ENCODE measurements around the gene NF1. TPM values are rescaled to one million over a fixed set of nuclear protein-coding genes. Genes with fewer than 3 reads are reported as not detected.

NF1 gene
- total RNA-seq, 1 donor from 2014 or later, result 53.7 TPM

DNA sequence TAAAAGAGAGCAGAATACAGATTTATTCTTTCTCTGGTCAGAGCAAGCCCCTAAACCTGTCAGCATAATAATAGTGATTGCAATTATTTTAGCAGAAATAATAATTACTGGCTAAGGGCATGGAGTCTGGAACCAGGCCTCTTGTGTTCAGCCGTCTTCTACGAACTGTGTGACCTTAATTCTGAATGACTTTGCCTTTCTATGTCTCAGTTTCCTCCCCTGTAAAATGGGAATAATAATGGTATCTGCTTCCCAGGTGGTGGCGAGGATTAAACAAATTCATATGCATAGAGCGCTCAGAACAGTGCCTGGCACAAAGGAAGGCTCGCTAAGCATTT, 330.1 kb downstream of the NF1 start:
- peaks cover 17% of the 10 kb centered on the region for H3K27me3 Mint-ChIP-seq (ENCODE audit: low read depth, unreplicated experiment)
- Histone ChIP-seq H2AFZ (ENCODE audit: low read depth, low read length) (no peak overlapping the region), H3K27ac (ENCODE audit: low read depth, low read length) (no peak overlapping the region), H3K36me3 (ENCODE audit: insufficient read depth, low read length) (no peaks in the 10 kb centered on the region), H3K9me3 (ENCODE audit: insufficient read depth, low read depth, low read length) (no peaks in the 10 kb centered on the region), H3K9ac (ENCODE audit: low read length) (no peak overlapping the region), H3K27me3 (ENCODE audit: insufficient read depth, low read length) (peaks cover 5% of the 10 kb centered on the region), H3K4me1 (ENCODE audit: insufficient read depth, low read length) (no peaks in the 10 kb centered on the region), H3K4me3 (ENCODE audit: insufficient read depth, low read depth, low read length) (no peak overlapping the region), H3K4me2 (ENCODE audit: low read length) (no peak overlapping the region), H3K79me2 (ENCODE audit: insufficient read depth, low read length) (no peaks in the 10 kb centered on the region), H4K20me1 (ENCODE audit: insufficient read depth, low read length) (no peaks in the 10 kb centered on the region)
- FAIRE-seq (no peak), DNase-seq (ENCODE audit: low read depth) (no peak)
- TF ChIP-seq, protein P1, sequence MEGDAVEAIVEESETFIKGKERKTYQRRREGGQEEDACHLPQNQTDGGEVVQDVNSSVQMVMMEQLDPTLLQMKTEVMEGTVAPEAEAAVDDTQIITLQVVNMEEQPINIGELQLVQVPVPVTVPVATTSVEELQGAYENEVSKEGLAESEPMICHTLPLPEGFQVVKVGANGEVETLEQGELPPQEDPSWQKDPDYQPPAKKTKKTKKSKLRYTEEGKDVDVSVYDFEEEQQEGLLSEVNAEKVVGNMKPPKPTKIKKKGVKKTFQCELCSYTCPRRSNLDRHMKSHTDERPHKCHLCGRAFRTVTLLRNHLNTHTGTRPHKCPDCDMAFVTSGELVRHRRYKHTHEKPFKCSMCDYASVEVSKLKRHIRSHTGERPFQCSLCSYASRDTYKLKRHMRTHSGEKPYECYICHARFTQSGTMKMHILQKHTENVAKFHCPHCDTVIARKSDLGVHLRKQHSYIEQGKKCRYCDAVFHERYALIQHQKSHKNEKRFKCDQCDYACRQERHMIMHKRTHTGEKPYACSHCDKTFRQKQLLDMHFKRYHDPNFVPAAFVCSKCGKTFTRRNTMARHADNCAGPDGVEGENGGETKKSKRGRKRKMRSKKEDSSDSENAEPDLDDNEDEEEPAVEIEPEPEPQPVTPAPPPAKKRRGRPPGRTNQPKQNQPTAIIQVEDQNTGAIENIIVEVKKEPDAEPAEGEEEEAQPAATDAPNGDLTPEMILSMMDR (IDR thresholded peaks at IDR 0.05; ENCODE audit: insufficient read depth, low read depth, low read length), result no peak
- TF ChIP-seq EZH2 (IDR thresholded peaks at IDR 0.05; ENCODE audit: insufficient read depth, low read length), result no peak
- H3K9me3 Mint-ChIP-seq (ENCODE audit: unreplicated experiment), result no peaks in the 10 kb centered on the region
- H3K4me1 Mint-ChIP-seq (ENCODE audit: low read depth, unreplicated experiment), result no peaks in the 10 kb centered on the region
- H3K27ac Mint-ChIP-seq (ENCODE audit: unreplicated experiment), result no peak overlapping the region
- H3K36me3 Mint-ChIP-seq (ENCODE audit: low read depth, unreplicated experiment), result no peaks in the 10 kb centered on the region
- no peak overlapping the region for H3K4me3 Mint-ChIP-seq (ENCODE audit: unreplicated experiment)

DNA sequence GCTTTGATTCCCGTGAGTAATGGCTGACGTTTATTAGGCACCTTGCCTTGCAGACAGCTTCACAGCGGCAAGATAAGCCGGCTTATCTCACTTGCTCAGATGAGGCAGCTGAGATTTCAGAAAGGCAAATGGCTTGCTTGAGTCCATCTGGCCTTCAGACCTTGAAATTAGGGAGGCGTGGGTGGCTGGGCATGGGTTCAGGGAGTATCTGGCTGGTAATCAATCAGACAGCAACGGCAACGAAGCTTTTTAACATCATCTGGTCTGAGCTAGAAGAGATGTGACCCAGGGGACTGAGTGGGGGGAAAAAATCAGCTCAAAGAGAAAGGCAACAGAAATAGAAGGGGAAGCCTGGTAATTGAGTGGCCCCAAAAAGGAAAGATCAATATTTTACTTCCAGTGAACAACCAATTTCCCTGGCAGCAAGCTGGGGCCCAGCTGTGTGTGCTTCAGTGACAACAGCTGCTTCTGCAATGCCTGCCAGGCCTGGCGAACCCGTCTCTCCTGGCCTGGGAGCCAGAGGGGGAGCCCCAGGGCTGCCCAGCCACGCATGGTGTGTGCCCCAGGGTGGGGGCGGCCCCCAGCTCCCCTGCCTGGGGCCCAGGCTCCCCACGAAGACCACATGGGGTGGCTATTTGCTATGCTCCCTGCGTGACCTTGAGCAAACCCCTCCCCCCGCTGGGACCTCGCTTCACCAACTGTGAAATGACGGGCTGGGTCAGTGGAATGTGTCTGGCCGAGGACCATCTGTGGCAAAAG, 330.7 kb downstream of the NF1 start:
- H4K20me1 ChIP-seq (ENCODE audit: insufficient read depth, low read length), result no peaks in the 10 kb centered on the region
- no peak overlapping the region for H3K27ac ChIP-seq (ENCODE audit: low read depth, low read length)
- no peaks in the 10 kb centered on the region for H3K9me3 ChIP-seq (ENCODE audit: insufficient read depth, low read depth, low read length)
- Mint-ChIP-seq H3K4me3 (ENCODE audit: unreplicated experiment) (no peak overlapping the region), H3K27me3 (ENCODE audit: low read depth, unreplicated experiment) (peaks cover 20% of the 10 kb centered on the region), H3K36me3 (ENCODE audit: low read depth, unreplicated experiment) (no peaks in the 10 kb centered on the region), H3K27ac (ENCODE audit: unreplicated experiment) (no peak overlapping the region), H3K4me1 (ENCODE audit: low read depth, unreplicated experiment) (no peaks in the 10 kb centered on the region), H3K9me3 (ENCODE audit: unreplicated experiment) (no peaks in the 10 kb centered on the region)
- no peak overlapping the region for H2AFZ ChIP-seq (ENCODE audit: low read depth, low read length)
- no peak overlapping the region for H3K9ac ChIP-seq (ENCODE audit: low read length)
- H3K36me3 ChIP-seq (ENCODE audit: insufficient read depth, low read length), result no peaks in the 10 kb centered on the region
- H3K4me1 ChIP-seq (ENCODE audit: insufficient read depth, low read length), result no peaks in the 10 kb centered on the region
- DNase-seq (ENCODE audit: low read depth) (peak; percentile 17), FAIRE-seq (no peak)
- TF ChIP-seq EZH2 (IDR thresholded peaks at IDR 0.05; ENCODE audit: insufficient read depth, low read length), result no peak
- H3K4me3 ChIP-seq (ENCODE audit: insufficient read depth, low read depth, low read length), result no peak overlapping the region
- no peaks in the 10 kb centered on the region for H3K79me2 ChIP-seq (ENCODE audit: insufficient read depth, low read length)
- H3K27me3 ChIP-seq (ENCODE audit: insufficient read depth, low read length), result peaks cover 5% of the 10 kb centered on the region
- no peak overlapping the region for H3K4me2 ChIP-seq (ENCODE audit: low read length)

Small RNA genes within 50 kb of the gene (microRNA-seq; reads per million reads assigned to microRNA genes)
- gene MIR4733, result 1.6 reads per million

Other genes starting within 250 kb of the NF1 start
- 11.5 and 13.0 TPM in 2 replicates for gene TEFM, start 188.7 kb upstream of the NF1 start, total RNA-seq
- 0.89 and 1.1 TPM in 2 replicates for gene ADAP2, start 173.0 kb upstream of the NF1 start, total RNA-seq
- 5.6 and 7.5 TPM in 2 replicates for gene RNF135, start 123.9 kb upstream of the NF1 start, total RNA-seq
- not detected in 2 replicates for gene OMG, start 202.3 kb downstream of the NF1 start, total RNA-seq
- gene EVI2B, start 219.1 kb downstream of the NF1 start, total RNA-seq, result 0.11 TPM in 1 of 2 replicates, not detected in the other
- 1.1 TPM in 2 replicates for gene EVI2A, start 226.6 kb downstream of the NF1 start, total RNA-seq

Measured in astrocyte (in vitro differentiated cells and primary cell).